ENCODE data around the gene COPG1. TPM values are rescaled to one million over a fixed set of nuclear protein-coding genes. Genes with fewer than 3 reads are reported as not detected.
A peak's percentile ranks its signal among the peaks of the same experiment; 100 is the strongest.

The COPG1 gene
- total and polyA plus RNA-seq, 12 donors = 63.7 to 154 (median 96.1) TPM

DNA sequence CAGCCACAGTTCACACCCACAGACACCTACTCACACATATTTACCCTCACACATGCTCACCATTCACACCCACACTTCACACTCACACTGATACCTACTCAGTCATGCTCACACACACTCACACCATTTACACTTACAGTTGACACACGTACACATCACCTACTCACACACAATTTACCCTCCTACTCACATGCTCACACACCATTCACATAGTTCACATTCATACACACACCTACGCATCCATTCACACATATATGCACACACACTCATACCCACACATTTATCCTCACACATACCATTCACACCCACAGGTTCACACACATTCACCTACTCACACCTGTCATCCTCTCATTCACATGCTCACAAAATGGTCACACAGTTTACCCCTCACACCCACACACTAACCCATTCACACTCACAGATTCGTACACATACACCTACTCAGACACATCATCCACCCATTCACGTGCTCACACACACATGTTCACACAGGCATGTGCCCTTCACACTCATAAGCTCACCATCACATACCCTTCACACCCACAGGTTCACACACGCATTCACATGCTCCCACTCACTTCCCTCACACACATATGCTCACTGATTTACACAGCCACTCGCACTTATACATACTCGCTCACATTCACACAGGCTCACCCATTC, 71.5 kb downstream of the COPG1 start:
- Histone ChIP-seq H3K9me3 (no peaks in the 10 kb centered on the region), H3K27me3 (no peaks in the 10 kb centered on the region), H3K36me3 (peaks cover 0 to 51% (median 0%) of the 10 kb centered on the region in 9 donors), H3K4me3 (no peak overlapping the region), H3K27ac (no peak overlapping the region), H3K4me1 (peaks cover 0 to 17% (median 9%) of the 10 kb centered on the region in 9 donors)
- DNase-seq (no peak), ATAC-seq (no peak)
- intact Hi-C loops (cut with DNase I) = no loop called here
- 96 to 97% methylated on average over 7 of the region's 7 CpGs for WGBS, 2 donors
- TF ChIP-seq, protein P1, sequence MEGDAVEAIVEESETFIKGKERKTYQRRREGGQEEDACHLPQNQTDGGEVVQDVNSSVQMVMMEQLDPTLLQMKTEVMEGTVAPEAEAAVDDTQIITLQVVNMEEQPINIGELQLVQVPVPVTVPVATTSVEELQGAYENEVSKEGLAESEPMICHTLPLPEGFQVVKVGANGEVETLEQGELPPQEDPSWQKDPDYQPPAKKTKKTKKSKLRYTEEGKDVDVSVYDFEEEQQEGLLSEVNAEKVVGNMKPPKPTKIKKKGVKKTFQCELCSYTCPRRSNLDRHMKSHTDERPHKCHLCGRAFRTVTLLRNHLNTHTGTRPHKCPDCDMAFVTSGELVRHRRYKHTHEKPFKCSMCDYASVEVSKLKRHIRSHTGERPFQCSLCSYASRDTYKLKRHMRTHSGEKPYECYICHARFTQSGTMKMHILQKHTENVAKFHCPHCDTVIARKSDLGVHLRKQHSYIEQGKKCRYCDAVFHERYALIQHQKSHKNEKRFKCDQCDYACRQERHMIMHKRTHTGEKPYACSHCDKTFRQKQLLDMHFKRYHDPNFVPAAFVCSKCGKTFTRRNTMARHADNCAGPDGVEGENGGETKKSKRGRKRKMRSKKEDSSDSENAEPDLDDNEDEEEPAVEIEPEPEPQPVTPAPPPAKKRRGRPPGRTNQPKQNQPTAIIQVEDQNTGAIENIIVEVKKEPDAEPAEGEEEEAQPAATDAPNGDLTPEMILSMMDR (IDR thresholded peaks at IDR 0.05) = no peak

GRCh38 chr3:129321887-129322286, 72.5 kb downstream of the COPG1 start:
- DNase-seq (no peak), ATAC-seq (no peak)
- H3K9me3 ChIP-seq = no peaks in the 10 kb centered on the region
- H3K4me1 ChIP-seq = peaks cover 0 to 14% (median 6%) of the 10 kb centered on the region in 9 donors
- intact Hi-C loops (cut with DNase I) = no loop called here
- no peak overlapping the region for H3K4me3 ChIP-seq
- H3K36me3 ChIP-seq = peaks cover 0 to 51% (median 0%) of the 10 kb centered on the region in 9 donors
- H3K27me3 ChIP-seq = no peaks in the 10 kb centered on the region
- TF ChIP-seq, protein P1 (IDR thresholded peaks at IDR 0.05) = no peak
- H3K27ac ChIP-seq = no peak overlapping the region
- WGBS, 2 donors = 93% methylated on average over 9 of the region's 9 CpGs

- no peak overlapping the region for H3K4me3 ChIP-seq
- H3K4me1 ChIP-seq = no peaks in the 10 kb centered on the region
- ATAC-seq (no peak), DNase-seq (no peak)
- 89% methylated on average over 12 of the region's 12 CpGs for WGBS, 2 donors
- no peaks in the 10 kb centered on the region for H3K27me3 ChIP-seq
- intact Hi-C loops (cut with DNase I) = no loop called here
- TF ChIP-seq, protein P1 (IDR thresholded peaks at IDR 0.05) = peak in 1 of 9 donors; percentile 36
- peaks cover 0 to 50% (median 0%) of the 10 kb centered on the region in 9 donors for H3K36me3 ChIP-seq
- H3K9me3 ChIP-seq = no peaks in the 10 kb centered on the region
- no peak overlapping the region for H3K27ac ChIP-seq
Measured at GRCh38 chr3:129323651-129324294, 74.4 kb downstream of the COPG1 start.

GRCh38 chr3:129324855-129325254, 75.4 kb downstream of the COPG1 start:
- Histone ChIP-seq H3K4me3 (no peak overlapping the region), H3K4me1 (no peaks in the 10 kb centered on the region), H3K9me3 (no peaks in the 10 kb centered on the region), H3K27ac (no peak overlapping the region), H3K27me3 (no peaks in the 10 kb centered on the region), H3K36me3 (peaks cover 0 to 43% (median 0%) of the 10 kb centered on the region in 9 donors)
- WGBS, 2 donors = 94 to 97% methylated on average over 12 of the region's 12 CpGs
- intact Hi-C loops (cut with DNase I) = no loop called here
- no peak for DNase-seq
- TF ChIP-seq, protein P1 (IDR thresholded peaks at IDR 0.05) = no peak
- no peak for ATAC-seq
